SK-N-SH (cell line): ENCODE data around the gene EYA2. TPM values are rescaled to one million over a fixed set of nuclear protein-coding genes. Genes with fewer than 3 reads are reported as not detected.

Experiments used
- CTCF ChIA-PET: fragments of 300-600, 350-600 bp; formaldehyde crosslinking; extraction: SDS; loops from one replicate; lab custom pipeline; 2021; lab: Yijun Ruan, JAX
- POLR2A ChIA-PET: fragments of 350-600 bp; sonication (Branson Sonifier 250); formaldehyde crosslinking; extraction: SDS; loops from one replicate; lab custom pipeline; 2020; ENCODE audit warnings: antibody characterized with exemption, inconsistent platforms; lab: Yijun Ruan, JAX
- DNase-seq: peaks from one replicate; pipeline ENCODE4 v3.0.0; 2012
- H2AFZ ChIP-seq: fragments of 200-600 bp; sonication (generic); 2 replicates; pipeline ENCODE4 v1.8.1; 2016; ENCODE audit warnings: antibody characterized with exemption, mild to moderate bottlenecking, low read depth
- H3F3A ChIP-seq: fragments of 200-600 bp; sonication (generic); replicated peaks from 2 replicates; pipeline ENCODE3; 2016; ENCODE audit warnings: antibody characterized with exemption, mild to moderate bottlenecking; ENCODE audit not compliant: insufficient read depth
- H3K27ac ChIP-seq, 2 experiments: fragments of 200-500 bp in 1 of 2; fragments of 200-600 bp in 1 of 2; sonication (Bioruptor generic) in 1 of 2; sonication (generic), shearing (Covaris generic) in 1 of 2; 2 replicates each; pipeline versions ENCODE4 v1.5.1 to v1.6.1; 2014 to 2016; ENCODE audit warnings: low read depth in 2 of 2, inconsistent platforms in 1 of 2, low read length in 1 of 2, mild to moderate bottlenecking in 1 of 2, mixed read lengths in 1 of 2
- H3K27me3 ChIP-seq: fragments of 200-600 bp; sonication (generic), shearing (Covaris generic); 2 replicates; pipeline ENCODE4 v1.6.1; 2016; ENCODE audit warnings: mixed run types; ENCODE audit not compliant: insufficient read depth
- H3K36me3 ChIP-seq, 2 experiments: fragments of 200-500 bp in 1 of 2; fragments of 200-600 bp in 1 of 2; sonication (Bioruptor generic) in 1 of 2; sonication (generic) in 1 of 2; replicated peaks in 1 of 2; 2 replicates each; pipeline versions ENCODE3 to v1.5.1; 2014 to 2016; ENCODE audit warnings: low read length in 1 of 2, mild to moderate bottlenecking in 1 of 2; ENCODE audit not compliant: insufficient read depth in 2 of 2, control insufficient read depth in 1 of 2
- H3K4me1 ChIP-seq, 2 experiments: fragments of 200-500 bp in 1 of 2; fragments of 200-600 bp in 1 of 2; sonication (Bioruptor generic) in 1 of 2; sonication (generic), shearing (Covaris generic) in 1 of 2; 2 replicates each; pipeline versions ENCODE4 v1.5.1 to v1.6.1; 2014 to 2016; ENCODE audit warnings: low read depth in 1 of 2, low read length in 1 of 2, mixed run types in 1 of 2; ENCODE audit not compliant: insufficient read depth in 2 of 2, control insufficient read depth in 1 of 2
- H3K4me2 ChIP-seq: fragments of 200-600 bp; sonication (generic), shearing (Covaris generic); 2 replicates; pipeline ENCODE4 v1.6.1; 2017; ENCODE audit warnings: mixed run types
- H3K4me3 ChIP-seq, 2 experiments: fragments of 200-500 bp in 1 of 2; fragments of 200-600 bp in 1 of 2; sonication (Bioruptor generic) in 1 of 2; sonication (generic), shearing (Covaris generic) in 1 of 2; 2 replicates each; pipeline versions ENCODE4 v1.5.1 to v1.8.1; 2014 to 2016; ENCODE audit warnings: low read depth in 2 of 2, inconsistent platforms in 1 of 2, low read length in 1 of 2, mild to moderate bottlenecking in 1 of 2, mixed read lengths in 1 of 2, moderate library complexity in 1 of 2
- H3K79me2 ChIP-seq: fragments of 200-600 bp; sonication (generic); 2 replicates; pipeline ENCODE4 v1.8.1; 2017; ENCODE audit warnings: mild to moderate bottlenecking; ENCODE audit not compliant: insufficient read depth
- H3K9ac ChIP-seq: fragments of 200-600 bp; sonication (generic); 2 replicates; pipeline ENCODE4 v1.6.1; 2017; ENCODE audit warnings: mixed run types
- H3K9me2 ChIP-seq: fragments of 200-600 bp; sonication (generic); 2 replicates; pipeline ENCODE4 v1.6.1; 2017; ENCODE audit warnings: mixed run types
- H3K9me3 ChIP-seq: fragments of 200-600 bp; sonication (generic); 2 replicates; pipeline ENCODE4 v1.6.1; 2017; ENCODE audit warnings: mixed run types, mild to moderate bottlenecking, moderate library complexity
- H4K20me1 ChIP-seq: fragments of 200-600 bp; sonication (generic); 2 replicates; pipeline ENCODE4 v1.6.1; 2017; ENCODE audit warnings: mild to moderate bottlenecking, mixed run types; ENCODE audit not compliant: insufficient read depth
- CTCF ChIP-seq: fragments of 200-600 bp; sonication (generic); IDR thresholded peaks from 2 replicates; pipeline ENCODE4 v1.6.1; 2017; ENCODE audit warnings: antibody characterized with exemption, mild to moderate bottlenecking, moderate library complexity
- FOSL2 ChIP-seq: IDR thresholded peaks from 2 replicates; pipeline ENCODE4 v1.4.0; 2012; ENCODE audit warnings: low read depth, mild to moderate bottlenecking, moderate library complexity, borderline replicate concordance
- FOXM1 ChIP-seq: IDR thresholded peaks from 2 replicates; pipeline ENCODE4 v1.4.0; 2012; ENCODE audit warnings: low read depth, mild to moderate bottlenecking
- GATA2 ChIP-seq: sonication (generic); formaldehyde crosslinking; IDR thresholded peaks from 2 replicates; pipeline ENCODE4 v1.5.0; 2020; ENCODE audit warnings: mild to moderate bottlenecking, missing genetic modification reagents
- NFIC ChIP-seq: IDR thresholded peaks from 2 replicates; pipeline ENCODE4 v1.4.0; 2012; ENCODE audit warnings: borderline replicate concordance
- PBX3 ChIP-seq: IDR thresholded peaks from 2 replicates; pipeline ENCODE4; 2012
- RAD21 ChIP-seq: IDR thresholded peaks from 2 replicates; pipeline ENCODE4 v1.6.1; 2012; ENCODE audit warnings: mild to moderate bottlenecking, low read length
- REST ChIP-seq: IDR thresholded peaks from 2 replicates; pipeline ENCODE4 v1.6.1; 2012; ENCODE audit warnings: mild to moderate bottlenecking, low read depth, low read length, moderate library complexity
- RXRA ChIP-seq: IDR thresholded peaks from 2 replicates; pipeline ENCODE4 v1.4.0; 2012; ENCODE audit warnings: low read depth, mild to moderate bottlenecking, borderline replicate concordance
- SIN3A ChIP-seq: IDR thresholded peaks from 2 replicates; pipeline ENCODE4 v1.6.1; 2012; ENCODE audit warnings: low read depth, mild to moderate bottlenecking, low read length, moderate library complexity, borderline replicate concordance
- TCF12 ChIP-seq: IDR thresholded peaks from 2 replicates; pipeline ENCODE4 v1.4.0; 2012
- USF2 ChIP-seq: fragments of 150-350 bp; IDR thresholded peaks from 2 replicates; pipeline ENCODE4 v1.6.1; 2017; ENCODE audit warnings: antibody characterized with exemption, low read length, low read depth, borderline replicate concordance
- WGBS: methylation state at CpG from one replicate; pipeline ENCODE4 v1.1.6; 2017; ENCODE audit warnings: low lambda C conversion rate; 5-methylcytosine and 5-hydroxymethylcytosine counted together
- polyA plus RNA-seq, 3 experiments: library from polyadenylated mRNA; depleted of rRNA; stranded (reverse); fragments of >200 nt; gene quantifications; 2 replicates each; pipeline ENCODE4 v1.2.3, GENCODE V29; 2012

EYA2 gene
- polyA plus RNA-seq, 1 of the 3 experiments (the other 2 are of a cell fraction) = 0.05 TPM

- POLR2A ChIA-PET = no interaction called here
These were observed 336.2 kb downstream of the EYA2 start for GRCh38 chr20:47230811-47231256.

GRCh38 chr20:47231382-47232039, 336.9 kb downstream of the EYA2 start:
- H3K9ac ChIP-seq = no peak overlapping the region
- H3K9me3 ChIP-seq = no peaks in the 10 kb centered on the region
- WGBS = 81% methylated on average over 16 of the region's 16 CpGs
- H3K36me3 ChIP-seq = peaks cover 38 to 49% of the 10 kb centered on the region in 2 experiments
- peak overlapping the region; percentile 49 for H3K4me2 ChIP-seq
- H3K4me1 ChIP-seq = peaks cover 8 to 16% of the 10 kb centered on the region in 2 experiments; a peak in 3 of 4 replicates
- POLR2A ChIA-PET = no interaction called here
- TF ChIP-seq PBX3 (peak; percentile 16; the same call in 1 of the 2 replicates), CTCF (peak; percentile 40; the same call in 1 of the 2 replicates), REST (no peak), FOSL2 (no peak), FOXM1 (no peak), USF2 (no peak), NFIC (peak; percentile 14; the same call in 1 of the 2 replicates), RXRA (peak; percentile 56; the same call in 1 of the 2 replicates), TCF12 (peak; percentile 21; the same call in 1 of the 2 replicates), GATA2 (CRISPR knock-in tag) (no peak), RAD21 (no peak)
- CTCF ChIA-PET = interaction anchor here (0.7 to 2.4 kb wide), 7 partner anchors 10 to 152 kb away, joined by 3 to 8 read pairs (median 3); no protein-coding TSS in a partner anchor
- no peaks in the 10 kb centered on the region for H3K9me2 ChIP-seq
- no peak overlapping the region for H2AFZ ChIP-seq
- H3K4me3 ChIP-seq = no peak overlapping the region
- no peaks in the 10 kb centered on the region for H4K20me1 ChIP-seq
- H3K27me3 ChIP-seq = no peaks in the 10 kb centered on the region
- DNase-seq = no peak
- peaks cover 20% of the 10 kb centered on the region for H3F3A ChIP-seq
- peaks cover 6% of the 10 kb centered on the region; the same call in 1 of the 2 replicates for H3K79me2 ChIP-seq
- peak overlapping the region; percentile 60 to 75 for H3K27ac ChIP-seq

More at GRCh38 chr20:47230811-47231256, 336.2 kb downstream of the EYA2 start:
- peaks cover 36 to 50% of the 10 kb centered on the region in 2 experiments for H3K36me3 ChIP-seq
- no peak overlapping the region for H3K9ac ChIP-seq
- H3K27me3 ChIP-seq = no peaks in the 10 kb centered on the region
- TF ChIP-seq TCF12 = peak; percentile 37; the same call in 1 of the 2 replicates
- TF ChIP-seq SIN3A = no peak
- peak; percentile 41 for TF ChIP-seq PBX3
- TF ChIP-seq, all 33 proteins: peak for 2
- H3K4me1 ChIP-seq = peaks cover 8 to 16% of the 10 kb centered on the region in 2 experiments; a peak in 3 of 4 replicates
- WGBS = 81% methylated on average over 8 of the region's 8 CpGs
- H3K9me2 ChIP-seq = no peaks in the 10 kb centered on the region
- no peak overlapping the region for H3K4me3 ChIP-seq
- H3F3A ChIP-seq = peaks cover 20% of the 10 kb centered on the region
- H3K9me3 ChIP-seq = no peaks in the 10 kb centered on the region
- no peak overlapping the region for H2AFZ ChIP-seq
- peaks cover 5% of the 10 kb centered on the region; the same call in 1 of the 2 replicates for H3K79me2 ChIP-seq
- H3K27ac ChIP-seq = peak overlapping the region; percentile 60 to 75
- H4K20me1 ChIP-seq = no peaks in the 10 kb centered on the region
- CTCF ChIA-PET = interaction anchor here (1.0 to 2.4 kb wide), 4 partner anchors 25 to 153 kb away, joined by 3 to 8 read pairs (median 4); no protein-coding TSS in a partner anchor
- peak overlapping the region; percentile 49; the same call in 1 of the 2 replicates for H3K4me2 ChIP-seq
- no peak for DNase-seq
